Heart right ventricle (tissue), 16 donors: ENCODE data around the gene ATP2A1. TPM values are rescaled to one million over a fixed set of nuclear protein-coding genes. Genes with fewer than 3 reads are reported as not detected.

Experiments
- ATAC-seq, 8 donors: fragments of 200-7000 bp; cut with Tn5 transposase; one replicate each; pipeline ENCODE4 v1.9.1; 2020; ENCODE audit warnings: mild to moderate bottlenecking in 8 of 8, moderate library complexity in 8 of 8, moderate number of reproducible peaks in 1 of 8
- DNase-seq, 2 donors: peaks; one replicate each; pipeline ENCODE4 v3.0.0-alpha.2; 2020
- H3K27ac ChIP-seq, 10 donors: fragments of 200-600 bp; sonication (generic) in 2 of 10; one replicate each; pipeline versions ENCODE4 v1.5.0 to v1.8.0; 2020 to 2022; ENCODE audit warnings: mild to moderate bottlenecking in 3 of 10
- H3K27me3 ChIP-seq, 7 donors: fragments of 200-600 bp; one replicate each; pipeline ENCODE4 v1.8.0; 2021 to 2022; ENCODE audit warnings: mild to moderate bottlenecking in 2 of 7
- H3K36me3 ChIP-seq, 9 donors: fragments of 200-600 bp; sonication (generic) in 1 of 9; one replicate each; pipeline versions ENCODE4 v1.5.0 to v1.8.0; 2020 to 2022; ENCODE audit warnings: mild to moderate bottlenecking in 2 of 9
- H3K4me1 ChIP-seq, 9 donors: fragments of 200-600 bp; sonication (generic) in 1 of 9; one replicate each; pipeline versions ENCODE4 v1.5.0 to v1.8.0; 2020 to 2022; ENCODE audit warnings: mild to moderate bottlenecking in 4 of 9
- H3K4me3 ChIP-seq, 10 donors: fragments of 200-600 bp; sonication (generic) in 2 of 10; one replicate each; pipeline versions ENCODE4 v1.5.0 to v1.8.0; 2020 to 2022; ENCODE audit warnings: mild to moderate bottlenecking in 7 of 10, moderate library complexity in 2 of 10
- H3K9me3 ChIP-seq, 11 donors: fragments of 200-600 bp in 10 of 11; sonication (generic) in 2 of 11; one replicate each; pipeline versions ENCODE4 v1.5.0 to v1.8.0; 2013 to 2022; ENCODE audit warnings: mild to moderate bottlenecking in 2 of 11, control low read depth in 1 of 11, moderate library complexity in 1 of 11
- WGBS, 2 donors: extraction: QIAGEN DNeasy Blood & Tissue Kit; methylation state at CpG; one replicate each; pipeline ENCODE4 v1.1.7; 2013; ENCODE audit warnings: inconsistent platforms in 1 of 2; 5-methylcytosine and 5-hydroxymethylcytosine counted together
- intact Hi-C, 10 donors: fragments of 100-400 bp; cut with DNase I; formaldehyde crosslinking; loops; one replicate each; pipeline versions ENCODE4 v1.11.1 to v1.14.2; 2022
- polyA plus RNA-seq, 2 donors: library from polyadenylated mRNA; stranded (reverse); fragments of 200-250 nt; gene quantifications; one replicate each; pipeline ENCODE4 v1.2.3, GENCODE V29; 2013
- total RNA-seq, 10 donors: library from RNA; stranded (reverse); fragmentation: NEBNext Ultra II Directional in 3 of 10; extraction: Animal tissue kit (Norgen Biotek cat#: 25700) in 3 of 10; gene quantifications; one replicate each; pipeline versions ENCODE4 v1.2.1 to v1.2.4, GENCODE V29; 2021 to 2023
- TF ChIP-seq, protein P1 (sequence below), 9 donors: fragments of 200-600 bp; sonication (generic) in 2 of 9; IDR thresholded peaks; one replicate each; pipeline versions ENCODE4 v1.5.0 to v1.8.0; 2021 to 2022; ENCODE audit warnings: antibody characterized with exemption in 9 of 9, mild to moderate bottlenecking in 5 of 9, moderate library complexity in 1 of 9
- donor health status: Arrhythmogenic right ventricular cardiomyopathy.
- donor health status: ischemic (EF 13 %, LVEDD 7.1; RV severe dilation, severe dysfunction).
- donor health status: healthy with polysubstance abuse.
- donor health status: DM: no; HTN: yes; CAD: no.
- donor health status: DM: no; HTN: no; CAD: no.
- donor health status: ischemic (EF 25% LVEDD 6.9; RV normal size, moderate dysfunction).
- donor health status: ischemic (EF 25% LVEDD 5.7; RV mildly dilated, moderate dysfunction).
- donor health status: healthy.
- donor health status: DM: yes; HTN: yes; CAD: no.
- donor health status: Ischemic cardiomyopathy.
- donor health status: ischemic (EF 35%, LVEDD 5.7; RV mildly dilated, moderate dysfunction).
- donor health status: nonischemic (EF 11% LVEDD 7.7; RV severe dilation, severe dysfunction).
- donor health status: DM: yes; HTN: yes; CAD: no.
- donor health status: PGD.
- donor health status: ischemic (EF 29% LVEDD 5.4; RV normal size, mild dysfunction).
- donor health status: nonischemic (EF 23%, LVEDD 6.1; RV moderate dilation, normal function).

ATP2A1 gene
- total and polyA plus RNA-seq, 12 donors = 0.13 to 1.0 (median 0.23) TPM

DNA sequence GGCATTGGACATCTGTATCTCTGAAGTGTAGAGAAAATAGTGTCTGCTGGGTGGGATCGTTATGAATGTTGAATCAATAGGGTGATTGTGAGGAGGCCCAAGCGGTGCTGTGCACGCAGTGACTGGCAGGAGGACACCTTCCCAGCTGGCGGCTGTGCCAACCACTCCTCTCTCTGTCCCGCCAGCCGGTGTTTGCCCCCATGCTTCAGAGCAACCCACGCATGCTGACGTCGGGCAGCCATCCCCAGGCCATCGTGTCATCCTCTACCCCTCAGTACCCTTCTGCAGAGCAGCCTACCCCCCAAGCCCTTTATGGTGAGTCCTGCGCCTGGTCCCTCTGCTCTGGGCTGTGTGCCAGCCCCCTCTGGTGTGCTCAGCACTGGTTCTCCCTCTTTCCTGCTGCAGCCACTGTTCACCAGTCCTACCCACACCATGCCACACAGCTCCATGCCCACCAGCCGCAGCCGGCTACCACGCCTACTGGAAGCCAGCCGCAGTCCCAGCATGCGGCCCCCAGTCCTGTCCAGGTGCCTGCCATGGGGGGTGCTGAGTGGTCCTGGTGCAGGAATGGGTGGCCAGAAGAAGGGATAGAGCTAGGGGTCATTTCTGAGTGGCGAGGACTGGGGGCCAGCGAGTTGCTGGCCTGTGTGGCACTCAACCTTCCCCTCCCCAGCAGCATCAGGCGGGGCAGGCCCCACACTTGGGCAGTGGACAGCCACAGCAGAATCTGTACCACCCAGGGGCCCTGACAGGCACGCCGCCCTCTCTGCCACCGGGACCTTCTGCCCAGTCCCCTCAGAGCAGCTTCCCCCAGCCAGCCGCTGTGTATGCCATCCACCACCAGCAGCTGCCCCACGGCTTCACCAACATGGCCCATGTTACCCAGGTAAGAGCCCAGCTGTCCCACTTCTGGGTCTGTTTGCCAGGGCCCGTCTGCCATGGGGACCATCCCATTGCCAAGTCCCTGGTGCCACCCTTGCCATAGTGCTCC, 43.1 kb upstream of the ATP2A1 start:
- Histone ChIP-seq H3K4me1 (no peaks in the 10 kb centered on the region), H3K4me3 (no peak overlapping the region), H3K27me3 (no peaks in the 10 kb centered on the region), H3K9me3 (no peaks in the 10 kb centered on the region), H3K27ac (no peak overlapping the region), H3K36me3 (peaks cover 26 to 92% (median 75%) of the 10 kb centered on the region in 9 donors)
- no peak for DNase-seq
- intact Hi-C loops = no loop called here
- 89 to 94% methylated on average over 25 of the region's 25 CpGs for WGBS, 2 donors
- TF ChIP-seq, protein P1, sequence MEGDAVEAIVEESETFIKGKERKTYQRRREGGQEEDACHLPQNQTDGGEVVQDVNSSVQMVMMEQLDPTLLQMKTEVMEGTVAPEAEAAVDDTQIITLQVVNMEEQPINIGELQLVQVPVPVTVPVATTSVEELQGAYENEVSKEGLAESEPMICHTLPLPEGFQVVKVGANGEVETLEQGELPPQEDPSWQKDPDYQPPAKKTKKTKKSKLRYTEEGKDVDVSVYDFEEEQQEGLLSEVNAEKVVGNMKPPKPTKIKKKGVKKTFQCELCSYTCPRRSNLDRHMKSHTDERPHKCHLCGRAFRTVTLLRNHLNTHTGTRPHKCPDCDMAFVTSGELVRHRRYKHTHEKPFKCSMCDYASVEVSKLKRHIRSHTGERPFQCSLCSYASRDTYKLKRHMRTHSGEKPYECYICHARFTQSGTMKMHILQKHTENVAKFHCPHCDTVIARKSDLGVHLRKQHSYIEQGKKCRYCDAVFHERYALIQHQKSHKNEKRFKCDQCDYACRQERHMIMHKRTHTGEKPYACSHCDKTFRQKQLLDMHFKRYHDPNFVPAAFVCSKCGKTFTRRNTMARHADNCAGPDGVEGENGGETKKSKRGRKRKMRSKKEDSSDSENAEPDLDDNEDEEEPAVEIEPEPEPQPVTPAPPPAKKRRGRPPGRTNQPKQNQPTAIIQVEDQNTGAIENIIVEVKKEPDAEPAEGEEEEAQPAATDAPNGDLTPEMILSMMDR (IDR thresholded peaks at IDR 0.05) = no peak
- ATAC-seq = peak in 4 of 8 donors; percentile 5 to 33 (median 10)

- H3K27me3 ChIP-seq = no peaks in the 10 kb centered on the region
- WGBS, 2 donors = 92 to 93% methylated on average over 25 of the region's 25 CpGs
- H3K36me3 ChIP-seq = peaks cover 21 to 87% (median 65%) of the 10 kb centered on the region in 9 donors
- H3K27ac ChIP-seq = no peak overlapping the region
- H3K4me1 ChIP-seq = no peaks in the 10 kb centered on the region
- no peaks in the 10 kb centered on the region for H3K9me3 ChIP-seq
- TF ChIP-seq, protein P1 (IDR thresholded peaks at IDR 0.05) = no peak
- no peak overlapping the region for H3K4me3 ChIP-seq
- DNase-seq = no peak
- intact Hi-C loops = no loop called here
- ATAC-seq = peak in 3 of 8 donors; percentile 15 to 28 (median 19)
These were observed 42.2 kb upstream of the ATP2A1 start for GRCh38 chr16:28835864-28836760.

DNA sequence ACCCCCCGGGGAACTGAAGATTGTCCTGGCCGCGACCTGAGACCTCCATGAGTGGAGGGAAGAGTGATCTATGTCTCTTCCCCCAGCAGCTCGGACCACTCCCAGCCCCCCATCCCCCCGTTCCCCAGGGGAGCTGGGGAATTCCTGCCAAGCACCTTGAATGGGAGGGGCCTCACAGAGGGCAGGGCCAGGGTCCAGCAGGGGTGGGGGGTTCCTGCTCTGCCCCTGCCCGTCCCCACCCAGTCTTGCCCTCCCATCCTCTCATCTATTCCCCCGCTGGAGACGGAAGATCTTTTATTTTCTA, 41.6 kb upstream of the ATP2A1 start:
- H3K9me3 ChIP-seq = no peaks in the 10 kb centered on the region
- no peak for DNase-seq
- intact Hi-C loops = no loop called here
- no peaks in the 10 kb centered on the region for H3K4me1 ChIP-seq
- ATAC-seq = no peak
- no peak overlapping the region for H3K4me3 ChIP-seq
- TF ChIP-seq, protein P1 (IDR thresholded peaks at IDR 0.05) = no peak
- no peak overlapping the region for H3K27ac ChIP-seq
- no peaks in the 10 kb centered on the region for H3K27me3 ChIP-seq
- H3K36me3 ChIP-seq = peaks cover 15 to 87% (median 61%) of the 10 kb centered on the region in 9 donors
- 79 to 82% methylated on average over 8 of the region's 8 CpGs for WGBS, 2 donors
